GM10847 (cell line): ENCODE data around the gene PCSK6.

ENCODE experiments used
- POLR2A ChIP-seq: IDR thresholded peaks from 2 replicates; pipeline ENCODE4 v1.6.1; 2011; ENCODE audit not compliant: insufficient read length; ENCODE audit errors: extremely low read depth

Gene PCSK6

GRCh38 chr15:101353240-101353639 is 136.3 kb downstream of the PCSK6 start:
- no peak for TF ChIP-seq POLR2A

- TF ChIP-seq POLR2A, result no peak
These were observed 137.8 kb downstream of the PCSK6 start for GRCh38 chr15:101351736-101352135.

GRCh38 chr15:101349047-101349951 is 140.2 kb downstream of the PCSK6 start:
- TF ChIP-seq POLR2A, result no peak

GRCh38 chr15:101348643-101349042 is 140.9 kb downstream of the PCSK6 start:
- no peak for TF ChIP-seq POLR2A

GRCh38 chr15:101348015-101348414 is 141.5 kb downstream of the PCSK6 start:
- no peak for TF ChIP-seq POLR2A

- TF ChIP-seq POLR2A, result no peak
These were observed 142.1 kb downstream of the PCSK6 start for GRCh38 chr15:101347454-101347853.

GRCh38 chr15:101346928-101347327 is 142.6 kb downstream of the PCSK6 start:
- TF ChIP-seq POLR2A, result no peak

GRCh38 chr15:101342056-101342455 is 147.5 kb downstream of the PCSK6 start:
- no peak for TF ChIP-seq POLR2A

- TF ChIP-seq POLR2A, result no peak
These were observed 150.9 kb downstream of the PCSK6 start for GRCh38 chr15:101338502-101339057.

- TF ChIP-seq POLR2A, result no peak
These were observed 151.5 kb downstream of the PCSK6 start for GRCh38 chr15:101337976-101338375.

- no peak for TF ChIP-seq POLR2A
These were observed 157.4 kb downstream of the PCSK6 start for GRCh38 chr15:101332061-101332467.

GRCh38 chr15:101329867-101330380 is 159.6 kb downstream of the PCSK6 start:
- TF ChIP-seq POLR2A, result no peak

GRCh38 chr15:101329309-101329863 is 160.1 kb downstream of the PCSK6 start:
- TF ChIP-seq POLR2A, result no peak

- TF ChIP-seq POLR2A, result no peak
These were observed 161.5 kb downstream of the PCSK6 start for GRCh38 chr15:101328001-101328400.

GRCh38 chr15:101327147-101327740 is 162.3 kb downstream of the PCSK6 start:
- no peak for TF ChIP-seq POLR2A
